Stomach (tissue), 4 donors: ENCODE results near the gene ARHGEF12.

Source experiments
- POLR2A ChIP-seq, 4 donors: fragments of 450-650 bp; IDR thresholded peaks; one replicate each; pipeline ENCODE4 v1.6.1; 2016; ENCODE audit warnings: antibody characterized with exemption in 4 of 4, control low read depth in 2 of 4, mild to moderate bottlenecking in 1 of 4, moderate library complexity in 1 of 4
- TF ChIP-seq, protein P1 (sequence below), 7 experiments: fragments of 450-650 bp in 4 of 7; fragments of 200-600 bp in 3 of 7; sonication (generic) in 3 of 7; IDR thresholded peaks; one replicate each; pipeline ENCODE4 v1.5.1; 2016 to 2019; ENCODE audit warnings: antibody characterized with exemption in 7 of 7, control low read depth in 2 of 7, mild to moderate bottlenecking in 1 of 7

DNA sequence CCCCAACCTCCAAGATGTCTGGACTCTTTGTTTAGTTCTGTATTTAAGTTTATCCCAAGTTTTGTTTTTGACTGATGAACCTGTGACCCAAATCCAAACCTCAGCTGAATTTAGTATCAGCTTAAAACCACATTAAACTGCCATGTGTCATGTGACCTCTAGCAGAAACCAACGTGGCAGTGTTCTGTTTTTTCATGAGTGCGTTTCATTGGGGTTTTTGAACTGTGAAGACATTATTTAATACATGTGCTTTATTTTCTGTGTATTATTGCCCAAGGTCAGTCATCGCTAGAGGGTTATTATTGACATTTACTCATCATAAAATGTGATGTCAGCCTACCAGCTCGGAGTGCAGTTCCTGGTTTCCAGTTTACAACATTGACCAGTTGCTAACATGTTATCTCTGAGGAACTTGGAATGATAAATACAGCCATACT is 9.3 kb upstream of the ARHGEF12 start:
- TF ChIP-seq, protein P1, sequence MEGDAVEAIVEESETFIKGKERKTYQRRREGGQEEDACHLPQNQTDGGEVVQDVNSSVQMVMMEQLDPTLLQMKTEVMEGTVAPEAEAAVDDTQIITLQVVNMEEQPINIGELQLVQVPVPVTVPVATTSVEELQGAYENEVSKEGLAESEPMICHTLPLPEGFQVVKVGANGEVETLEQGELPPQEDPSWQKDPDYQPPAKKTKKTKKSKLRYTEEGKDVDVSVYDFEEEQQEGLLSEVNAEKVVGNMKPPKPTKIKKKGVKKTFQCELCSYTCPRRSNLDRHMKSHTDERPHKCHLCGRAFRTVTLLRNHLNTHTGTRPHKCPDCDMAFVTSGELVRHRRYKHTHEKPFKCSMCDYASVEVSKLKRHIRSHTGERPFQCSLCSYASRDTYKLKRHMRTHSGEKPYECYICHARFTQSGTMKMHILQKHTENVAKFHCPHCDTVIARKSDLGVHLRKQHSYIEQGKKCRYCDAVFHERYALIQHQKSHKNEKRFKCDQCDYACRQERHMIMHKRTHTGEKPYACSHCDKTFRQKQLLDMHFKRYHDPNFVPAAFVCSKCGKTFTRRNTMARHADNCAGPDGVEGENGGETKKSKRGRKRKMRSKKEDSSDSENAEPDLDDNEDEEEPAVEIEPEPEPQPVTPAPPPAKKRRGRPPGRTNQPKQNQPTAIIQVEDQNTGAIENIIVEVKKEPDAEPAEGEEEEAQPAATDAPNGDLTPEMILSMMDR (IDR thresholded peaks at IDR 0.05), result no peak
- TF ChIP-seq POLR2A (IDR thresholded peaks at IDR 0.05), result no peak
